GM21423 (cell line): ENCODE data around the gene C22orf31.
"Not testable (repeated sequence)": the region's sequence is repeated elsewhere in the genome, so short reads cannot be mapped to it uniquely, and the experiment has no call there.

Source experiments
- ATAC-seq: cut with Tn5 transposase; IDR thresholded peaks from one replicate; pipeline ENCODE4 v1.9.1; 2021; ENCODE audit warnings: mild to moderate bottlenecking, moderate library complexity; ENCODE audit not compliant: unreplicated experiment

The C22orf31 gene

DNA sequence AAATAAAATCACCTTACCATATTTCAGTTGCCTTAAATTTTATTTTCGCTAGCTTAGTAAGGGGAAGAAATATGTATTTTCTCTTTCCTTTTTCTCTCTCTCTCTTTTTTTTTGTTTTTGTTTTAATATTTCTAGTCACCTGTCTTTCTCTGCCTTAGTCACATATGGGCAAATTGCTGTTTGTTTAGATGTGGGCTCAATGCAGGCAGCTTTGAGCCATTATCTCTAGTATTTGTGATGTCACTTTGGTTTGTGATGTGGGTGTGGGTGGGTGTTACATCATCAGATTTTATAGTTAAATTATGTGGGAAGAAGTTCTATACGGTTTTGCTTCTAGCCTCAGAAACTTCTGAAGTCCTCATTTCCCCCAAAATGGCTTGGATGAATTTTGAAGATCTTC lies at the start of gene C22orf31:
C22orf31 (minus strand) TSS at position 59 of the 400 bp plus-strand sequence; CDS start at position 20, 39 bp downstream.
- no peak for ATAC-seq

DNA sequence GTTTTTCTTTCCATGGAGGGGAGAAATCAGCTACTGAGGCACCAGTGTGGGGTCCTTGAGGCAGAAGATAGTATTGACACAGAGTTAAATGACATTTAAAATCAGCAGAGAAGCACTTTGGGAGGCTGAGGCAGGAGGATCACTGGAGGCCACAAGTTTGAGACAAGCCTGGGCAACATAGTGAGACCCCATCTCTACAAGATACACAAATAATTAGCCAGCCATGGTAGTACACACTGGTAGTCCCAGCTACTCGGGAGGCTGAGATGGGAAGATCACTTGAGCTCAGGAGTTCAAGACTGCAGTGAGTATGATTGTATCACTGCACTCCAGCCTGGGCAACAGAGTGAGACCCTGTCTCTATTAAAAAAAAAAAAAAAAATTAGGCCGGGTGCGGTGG lies 49.3 kb upstream of the C22orf31 start:
- no peak for ATAC-seq

DNA sequence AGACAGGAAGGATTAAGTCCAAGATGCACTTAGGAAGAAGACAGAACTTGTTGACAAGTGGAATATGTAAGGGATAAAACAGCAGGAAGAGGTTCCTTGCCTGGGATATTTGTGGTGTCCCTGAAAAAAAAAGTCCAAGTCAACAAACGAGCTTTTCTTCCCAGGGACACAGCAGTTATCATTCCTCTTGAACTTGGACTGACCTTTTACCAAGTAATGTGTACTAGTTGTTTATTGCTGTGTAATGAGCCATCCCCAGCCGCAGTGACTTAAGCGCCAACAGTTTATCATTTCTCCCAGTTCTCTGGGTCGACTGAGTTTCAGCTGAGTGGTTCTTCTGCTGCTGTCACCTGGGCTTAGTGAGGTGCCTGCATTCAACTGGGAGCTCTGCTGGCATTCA lies 48.2 kb upstream of the C22orf31 start:
- no peak for ATAC-seq

DNA sequence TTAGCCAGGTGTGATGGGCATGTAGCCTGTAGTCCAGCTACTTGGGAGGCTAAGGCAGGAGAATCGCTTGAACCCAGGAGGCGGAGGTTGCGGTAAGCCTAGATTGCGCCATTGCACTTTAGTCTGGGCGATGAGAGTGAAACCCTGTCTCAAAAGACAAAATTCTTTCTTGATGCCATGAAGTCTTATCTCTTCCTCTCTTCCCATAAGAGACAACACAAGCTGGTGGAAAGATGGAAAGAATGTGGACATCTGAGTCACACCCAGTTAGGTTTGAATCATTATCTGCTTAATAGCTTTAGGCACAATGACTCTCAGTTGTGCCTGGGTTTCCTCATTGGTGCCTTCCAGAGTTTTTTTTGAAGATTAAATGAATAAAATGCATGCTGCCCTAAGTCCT lies 46.5 kb upstream of the C22orf31 start:
- no peak for ATAC-seq

DNA sequence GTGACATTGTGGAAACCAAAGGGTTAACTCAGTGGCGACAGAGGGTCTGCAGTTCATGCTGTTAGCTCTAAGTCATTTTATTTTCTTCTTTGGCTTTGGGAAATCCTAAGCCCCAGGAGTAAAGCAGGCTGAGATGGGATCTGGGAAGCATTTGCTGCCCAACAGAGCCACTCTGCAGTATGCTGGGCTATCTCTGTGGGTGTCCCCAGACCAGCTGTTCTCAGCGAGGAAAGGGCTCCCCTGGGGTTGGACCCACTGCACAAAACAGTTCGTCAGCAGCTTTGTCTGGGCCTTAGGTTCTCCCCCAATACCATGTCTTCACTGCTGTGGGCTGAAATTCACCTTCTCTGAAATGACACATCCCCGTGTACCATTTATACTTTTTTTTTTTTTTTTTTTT lies 45.2 kb upstream of the C22orf31 start:
- ATAC-seq: no peak

DNA sequence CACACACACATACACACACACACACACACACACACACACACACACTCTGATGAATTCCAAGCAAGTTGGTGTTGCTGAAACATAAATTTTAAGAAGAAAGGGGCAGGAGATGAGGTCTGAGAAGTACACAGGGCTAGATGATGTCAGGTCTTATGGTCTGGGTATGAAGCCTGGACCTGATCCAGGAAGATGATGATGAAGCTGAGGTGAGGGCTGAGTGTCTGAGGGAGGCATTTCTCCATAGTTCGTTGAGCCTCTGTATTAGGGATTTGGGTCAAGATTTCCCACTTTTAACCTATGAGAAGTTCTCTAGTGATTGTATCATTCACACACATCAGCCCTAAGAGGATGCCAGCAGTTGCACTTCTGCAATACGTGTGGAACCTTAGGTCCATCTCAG lies 43.8 kb upstream of the C22orf31 start:
- ATAC-seq: no peak

DNA sequence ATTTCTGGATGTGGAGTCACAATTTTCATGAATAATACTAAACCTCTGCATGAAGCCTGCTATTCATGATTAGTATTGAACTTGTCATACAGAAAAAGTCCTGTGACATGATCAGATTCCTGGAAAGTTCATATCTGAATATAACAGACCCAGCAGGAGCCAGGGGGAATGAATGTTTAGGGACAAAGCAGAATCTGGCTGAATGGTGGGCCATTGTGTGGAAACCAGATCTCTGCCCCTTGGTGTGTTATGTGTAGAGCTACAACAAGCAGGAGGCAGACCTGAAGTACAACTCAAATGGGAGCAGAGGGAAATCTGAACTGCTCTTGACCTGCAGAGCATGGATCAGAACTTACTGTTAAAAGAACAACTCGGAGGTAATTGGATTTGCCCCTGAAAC lies 41.5 kb upstream of the C22orf31 start:
- ATAC-seq: no peak

DNA sequence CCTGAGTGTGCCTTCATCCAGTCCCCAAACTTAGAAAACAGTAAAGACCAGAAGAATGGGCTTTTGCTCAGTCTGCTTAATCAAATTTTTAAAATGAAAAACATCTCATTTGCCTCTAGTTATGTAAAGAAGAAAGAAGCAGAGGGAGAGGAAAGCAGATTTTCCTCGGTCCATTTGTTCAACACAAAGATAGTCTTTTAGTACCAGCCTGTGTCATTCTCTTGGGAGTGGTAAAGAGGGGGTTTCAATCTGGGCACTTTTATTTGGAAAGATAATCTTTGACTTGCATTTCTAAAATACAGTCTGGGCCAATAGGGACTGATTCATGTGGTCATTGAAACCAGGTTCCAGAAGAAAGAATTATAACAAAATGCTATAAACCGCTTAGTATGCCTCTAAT lies 40.7 kb upstream of the C22orf31 start:
- ATAC-seq: no peak

DNA sequence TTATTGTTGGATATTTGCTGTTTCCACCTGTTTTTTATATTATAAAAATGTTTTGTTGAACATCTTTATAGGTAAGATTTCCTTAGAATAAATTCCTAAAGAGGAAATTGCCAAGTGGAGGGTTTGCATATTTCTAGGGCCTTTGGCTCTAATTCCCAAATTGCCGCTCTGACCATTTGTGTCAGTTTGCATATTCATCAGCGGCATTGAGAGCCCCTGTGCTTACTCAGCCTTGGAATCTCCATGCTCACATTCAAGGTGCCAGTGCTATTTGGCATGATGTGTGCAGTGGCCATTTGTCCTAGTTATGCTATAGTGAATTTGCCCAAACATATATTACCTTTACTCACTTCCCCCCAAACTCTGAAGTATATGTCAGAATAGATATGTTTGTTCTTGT lies 36.7 kb upstream of the C22orf31 start:
- ATAC-seq: no peak

DNA sequence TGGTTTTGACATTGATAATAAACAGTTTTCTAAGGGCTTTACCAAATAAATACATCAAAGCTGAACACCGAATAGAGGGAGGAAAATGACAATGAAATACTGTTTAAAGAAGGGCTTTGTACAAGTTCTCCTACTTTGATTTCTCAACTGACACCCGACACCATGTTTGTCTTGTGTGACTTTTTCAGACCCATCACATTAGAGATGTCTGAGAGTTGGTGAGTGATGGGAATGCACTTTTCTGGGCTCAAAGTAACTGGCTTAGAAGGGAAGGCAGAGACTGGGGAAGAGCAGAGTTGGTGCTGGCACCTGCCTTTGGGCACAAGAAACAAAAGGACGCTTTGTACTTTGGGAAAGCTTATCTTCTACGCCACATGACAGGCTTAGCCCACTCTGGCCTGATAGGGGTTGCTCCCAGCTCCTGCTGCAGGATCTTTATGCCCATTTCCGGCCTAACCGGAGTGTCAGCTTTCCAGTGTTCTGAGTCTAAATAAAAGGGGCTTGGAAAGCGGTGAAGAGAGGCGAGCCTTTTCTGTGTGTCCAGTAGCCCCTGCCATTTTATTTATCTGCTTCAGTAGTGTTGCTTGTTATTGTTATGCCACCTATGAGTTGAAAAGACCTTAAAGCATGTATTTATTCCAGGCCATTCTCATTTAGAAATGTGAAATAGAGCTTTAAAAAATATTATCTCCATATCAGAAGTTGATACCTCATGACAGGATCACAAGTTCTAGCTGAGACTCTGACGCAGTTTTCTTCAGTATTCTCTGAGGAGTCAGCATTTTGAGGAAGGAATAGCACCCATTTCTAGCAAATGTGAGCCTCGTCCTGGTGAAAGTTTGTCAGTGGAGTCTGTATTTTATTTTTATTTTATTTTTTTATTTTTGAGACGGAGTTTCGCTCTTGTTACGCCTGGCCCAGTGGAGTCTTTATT lies 35.4 kb upstream of the C22orf31 start:
- no peak for ATAC-seq

DNA sequence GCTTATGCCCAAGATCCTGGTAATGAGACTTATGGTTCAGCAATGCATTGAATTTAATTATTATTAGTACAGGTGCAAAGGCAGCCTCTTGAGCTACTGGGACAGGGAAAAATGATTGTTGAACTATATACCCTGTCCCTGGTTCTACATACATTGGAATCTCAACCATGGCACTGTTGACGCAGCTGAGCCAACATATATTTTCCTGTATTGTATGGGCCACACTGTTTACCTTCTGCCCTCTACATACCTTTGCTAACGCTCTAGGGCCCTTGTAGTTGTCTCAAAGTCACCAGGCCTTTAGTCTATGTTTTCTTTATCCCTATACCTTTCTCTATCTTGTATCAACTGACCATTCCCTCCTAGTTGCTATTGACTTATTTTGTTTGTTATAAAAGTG lies 33.8 kb upstream of the C22orf31 start:
- ATAC-seq: no peak

DNA sequence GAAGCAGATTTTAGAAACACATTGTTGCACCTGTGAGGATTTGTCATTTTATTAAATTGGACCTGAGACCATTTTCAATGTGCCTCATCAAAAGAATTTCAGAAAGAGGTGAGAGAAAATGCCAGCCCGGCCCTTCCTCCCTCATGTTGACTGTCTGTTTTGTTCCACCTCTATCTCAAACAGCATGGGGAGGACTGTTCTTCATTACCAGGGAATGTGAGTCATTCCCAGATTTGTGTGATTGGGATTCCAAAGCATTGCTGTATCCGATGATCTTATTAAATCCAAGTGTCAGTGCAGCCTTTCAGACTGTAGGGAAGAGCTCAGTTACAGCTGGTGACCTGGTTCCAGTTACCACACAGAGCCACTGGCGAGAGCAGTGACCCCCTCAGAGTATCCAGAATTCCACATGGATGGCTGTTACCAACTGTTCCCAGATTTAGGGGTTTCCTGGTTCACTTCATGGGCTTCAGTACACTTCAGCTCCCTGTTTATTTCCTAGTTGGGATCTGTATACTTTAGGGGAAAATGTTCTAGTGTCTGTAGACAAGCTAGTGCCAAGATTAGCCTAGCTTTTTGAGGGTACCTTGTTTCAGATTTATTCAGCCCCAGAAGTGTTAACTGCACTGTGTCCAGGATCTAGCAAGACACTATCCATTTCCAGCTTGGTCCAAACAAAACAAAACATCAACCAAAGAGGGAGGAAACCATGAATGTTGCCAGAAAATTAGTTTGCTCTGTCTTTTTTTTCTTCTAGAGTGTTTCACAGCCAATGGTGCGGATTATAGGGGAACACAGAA lies 32.1 kb upstream of the C22orf31 start:
- no peak for ATAC-seq

DNA sequence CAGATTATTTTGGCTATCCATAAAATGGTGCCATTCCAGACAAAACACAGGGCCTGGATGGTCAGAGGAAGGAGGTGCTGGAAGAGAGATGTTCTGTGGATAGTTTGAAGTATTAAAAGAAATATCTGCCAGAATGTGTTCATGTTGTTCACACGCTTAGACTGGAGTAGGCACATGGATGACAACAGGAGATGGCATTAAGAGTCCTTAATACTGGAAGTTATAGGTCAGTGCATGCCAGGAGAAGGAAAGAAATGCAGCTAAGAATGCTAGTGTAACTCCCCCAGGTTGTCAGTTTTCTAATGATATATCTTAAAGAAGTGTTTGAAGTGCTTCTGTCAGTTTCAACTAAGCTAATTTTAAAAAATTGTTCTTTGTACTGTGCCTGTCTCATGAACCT lies 31.4 kb upstream of the C22orf31 start:
- no peak for ATAC-seq

DNA sequence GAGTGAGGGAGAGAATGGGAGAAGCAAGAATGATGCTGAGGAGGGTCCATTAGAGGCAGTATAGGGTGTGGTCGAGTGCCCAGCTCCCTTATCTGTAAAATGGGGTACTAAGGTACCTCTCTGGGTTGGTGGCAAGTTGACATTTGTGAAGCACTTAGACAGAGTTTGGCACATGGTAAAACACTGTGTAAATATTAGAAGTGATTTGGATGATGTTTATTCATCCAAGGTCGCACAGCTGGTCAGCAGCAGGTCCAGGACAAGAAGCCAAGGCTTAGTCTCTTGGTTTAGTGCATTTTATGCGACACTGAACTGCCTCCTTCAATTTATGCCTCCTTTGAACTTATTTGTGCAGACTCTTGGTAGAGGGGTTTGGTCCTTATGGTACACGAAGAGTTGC lies 30.6 kb upstream of the C22orf31 start:
- no peak for ATAC-seq

DNA sequence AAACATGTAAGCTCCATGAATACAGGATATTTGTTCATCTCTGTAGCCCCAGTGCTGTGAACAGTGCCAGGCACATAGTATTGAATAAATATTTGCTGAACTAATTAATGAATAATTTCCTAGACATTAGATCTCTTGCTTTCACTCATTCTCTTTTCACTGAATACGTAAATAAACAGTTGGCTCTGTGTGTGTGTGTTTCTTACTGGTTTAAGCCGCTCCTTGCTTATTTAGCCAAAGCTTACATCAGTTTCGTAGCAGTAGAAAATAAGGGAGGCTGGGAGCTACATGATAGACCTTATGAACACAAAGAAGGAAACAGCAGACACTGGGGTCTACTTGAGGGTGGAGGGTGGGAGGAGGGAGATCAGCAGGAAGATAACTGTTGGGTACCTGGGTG lies 28.4 kb upstream of the C22orf31 start:
- no peak for ATAC-seq

DNA sequence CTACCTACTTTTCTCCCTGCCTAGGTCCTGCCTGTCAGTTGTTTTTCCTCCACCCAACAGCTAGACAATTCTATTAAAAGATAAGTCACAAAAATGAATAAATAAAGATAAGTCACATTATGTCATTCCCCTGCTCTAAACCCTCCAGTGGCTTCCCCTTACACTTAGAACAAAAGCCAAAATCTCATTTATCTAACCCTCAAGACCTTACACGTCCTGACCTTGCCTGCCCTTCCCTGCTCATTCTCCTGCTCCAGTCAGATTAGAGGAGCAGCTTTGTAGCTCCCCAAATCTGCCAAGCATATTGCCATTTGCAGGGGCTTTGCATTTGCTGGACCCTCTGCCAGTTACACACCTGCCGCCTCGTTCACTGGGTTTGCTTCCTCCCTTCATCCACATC lies 27.9 kb upstream of the C22orf31 start:
- ATAC-seq: no peak

DNA sequence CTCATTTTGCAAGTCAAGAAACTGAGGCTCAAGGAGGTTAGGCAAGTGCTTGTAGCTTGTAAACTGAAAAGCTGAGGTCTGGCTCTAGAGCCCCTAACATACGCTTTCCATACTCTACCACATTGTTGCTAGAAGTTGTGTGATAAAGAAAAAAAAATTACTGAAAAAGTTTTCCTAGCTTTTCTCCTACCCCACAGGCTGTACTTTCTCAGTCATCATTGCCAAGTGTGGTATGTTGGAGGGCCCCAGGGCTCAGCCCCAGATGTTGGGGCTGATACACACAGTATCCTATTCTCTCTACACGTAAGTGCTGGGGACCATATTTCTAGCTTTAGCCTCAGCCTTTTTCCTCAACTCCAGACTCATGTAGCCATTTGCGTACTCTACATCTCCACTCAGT lies 27.2 kb upstream of the C22orf31 start:
- ATAC-seq: no peak

DNA sequence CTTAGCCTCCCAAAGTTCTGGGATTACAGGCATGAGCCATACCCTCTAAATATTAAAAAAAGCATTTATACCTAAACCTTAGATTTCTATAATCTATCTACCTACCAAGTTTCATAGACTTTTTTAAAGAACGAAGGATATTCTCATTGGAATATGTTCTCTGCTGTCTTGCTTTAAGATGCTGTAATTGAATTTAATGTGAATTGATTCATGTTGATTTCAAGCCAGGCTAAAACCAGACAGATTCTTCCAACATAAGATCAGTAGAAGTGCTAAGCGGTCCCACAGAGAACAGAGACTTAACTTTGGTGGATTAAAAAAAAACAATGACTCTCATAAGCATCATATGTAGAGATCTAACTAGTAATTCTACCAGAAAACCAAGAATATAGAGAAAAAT lies 25.4 kb upstream of the C22orf31 start:
- ATAC-seq: no peak

DNA sequence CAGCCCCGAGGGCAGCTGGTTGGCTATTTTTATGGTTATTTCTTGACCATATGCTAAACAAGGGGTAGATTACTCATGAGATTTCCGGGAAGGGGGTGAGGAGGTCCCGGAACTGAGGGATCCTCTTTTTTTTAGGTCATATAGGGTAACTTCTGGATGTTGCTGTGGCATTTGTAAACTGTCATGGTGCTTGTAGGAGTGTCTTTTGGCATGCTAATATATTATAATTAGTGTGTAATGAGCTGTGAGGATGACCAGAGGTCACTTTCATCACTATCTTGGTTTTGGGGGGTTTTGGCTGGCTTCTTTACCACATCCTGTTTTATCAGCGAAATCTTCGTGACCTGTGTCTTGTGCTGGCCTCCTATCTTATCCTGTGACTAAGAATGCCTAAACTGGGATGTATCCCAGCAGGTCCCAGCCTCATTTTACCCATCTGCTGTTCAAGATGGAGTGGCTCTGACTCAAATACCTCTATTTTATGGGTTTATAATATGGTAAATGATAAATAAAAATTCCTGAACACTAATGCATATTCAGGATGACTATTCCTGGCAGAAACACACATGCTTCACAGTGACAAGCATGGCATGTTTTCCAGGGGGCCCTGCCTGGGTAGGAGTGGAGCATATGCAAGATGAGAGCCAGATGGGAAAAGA lies 22.4 kb upstream of the C22orf31 start:
- ATAC-seq: no peak

DNA sequence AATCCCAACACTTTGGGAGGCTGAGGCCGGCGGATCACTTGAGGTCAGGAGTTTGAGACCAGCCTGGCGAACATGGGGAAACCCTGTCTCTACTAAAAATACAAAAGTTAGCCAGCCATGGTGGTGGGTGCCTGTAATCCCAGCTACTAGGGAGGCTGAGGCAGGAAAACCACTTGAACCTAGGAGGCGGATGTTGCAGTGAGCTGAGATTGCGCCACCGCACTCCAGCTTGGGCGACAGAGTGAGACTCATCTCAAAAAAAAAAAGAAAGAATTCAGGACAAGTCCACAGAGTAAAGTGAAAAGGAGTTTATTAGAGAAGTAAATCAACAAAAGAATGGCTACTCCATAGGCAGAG lies 21.9 kb upstream of the C22orf31 start:
- not testable (repeated sequence) for ATAC-seq

DNA sequence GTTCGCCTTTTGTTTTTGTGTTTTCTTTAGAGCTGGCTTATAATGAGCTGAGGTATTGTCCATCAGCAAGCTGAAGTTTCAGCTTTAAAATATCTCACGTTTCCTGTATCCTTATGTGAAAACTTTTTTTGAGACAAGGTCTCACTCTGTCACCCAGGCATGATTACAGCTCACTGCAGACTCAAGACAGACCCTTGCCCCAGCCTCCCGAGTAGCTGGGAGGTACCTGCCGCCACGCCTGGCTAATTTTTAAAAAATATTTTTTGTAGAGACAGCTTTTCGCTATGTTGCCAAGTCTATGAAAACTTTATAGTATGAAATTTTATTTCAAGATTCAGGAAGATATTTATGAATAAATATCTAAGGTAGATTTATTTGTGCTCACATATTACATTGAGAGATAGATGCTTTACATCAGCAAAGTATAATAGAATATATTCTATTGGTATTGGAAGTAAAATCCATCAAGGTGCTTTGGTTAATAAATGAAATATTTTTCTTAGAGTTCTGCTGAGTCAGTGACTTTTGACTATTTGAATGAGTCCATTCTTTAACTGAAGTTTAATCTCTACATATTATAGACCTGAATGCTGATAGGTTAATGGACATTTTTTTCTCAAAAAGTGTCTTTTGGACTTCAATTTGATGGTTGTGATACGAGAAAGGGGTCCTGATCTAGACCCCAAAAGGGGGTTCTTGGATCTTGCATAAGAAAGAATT lies 21.4 kb upstream of the C22orf31 start:
- ATAC-seq: no peak
